Tibial artery (tissue), 4 donors: ENCODE measurements around the gene TSPAN9.

Experiments used
- DNase-seq, 2 donors: peaks; one replicate each; pipeline ENCODE4 v3.0.0-alpha.2; 2019
- H3K27ac ChIP-seq, 2 donors: fragments of 200-600 bp; sonication (generic) in 1 of 2; 1 replicate in 1 of 2; 2 replicates in 1 of 2; pipeline ENCODE4 v1.5.1; 2018 to 2019; ENCODE audit warnings: mild to moderate bottlenecking in 1 of 2
- H3K27me3 ChIP-seq, 2 donors: fragments of 200-600 bp; sonication (generic) in 1 of 2; one replicate each; pipeline versions ENCODE4 v1.5.1 to v1.6.0; 2016 to 2019
- H3K36me3 ChIP-seq, 3 donors: fragments of 200-600 bp; sonication (generic) in 2 of 3; one replicate each; pipeline ENCODE4 v1.5.1; 2016 to 2019; ENCODE audit warnings: mild to moderate bottlenecking in 2 of 3
- H3K4me1 ChIP-seq, 4 donors: fragments of 200-600 bp; sonication (generic) in 2 of 4; 1 replicate in 3 of 4; 2 replicates in 1 of 4; pipeline ENCODE4 v1.5.1; 2016 to 2019
- H3K4me3 ChIP-seq, 2 donors: fragments of 200-600 bp; sonication (generic) in 1 of 2; 1 replicate in 1 of 2; 2 replicates in 1 of 2; pipeline ENCODE4 v1.5.1; 2018 to 2019; ENCODE audit warnings: mild to moderate bottlenecking in 2 of 2
- H3K9me3 ChIP-seq, 3 donors: fragments of 200-600 bp; sonication (generic) in 1 of 3; one replicate each; pipeline ENCODE4 v1.5.1; 2016 to 2019
- CTCF ChIP-seq, 2 experiments: fragments of 200-600 bp in 1 of 2; fragments of 450-650 bp in 1 of 2; IDR thresholded peaks; one replicate each; pipeline ENCODE4 v1.5.1; 2017 to 2019; ENCODE audit warnings: antibody characterized with exemption in 2 of 2, mild to moderate bottlenecking in 1 of 2, moderate library complexity in 1 of 2
- intact Hi-C: fragments of 100-400 bp; cut with DNase I; formaldehyde crosslinking; loops from one replicate; pipeline ENCODE4 v1.15.0; 2023; ENCODE audit warnings: low total_unique reads

Gene TSPAN9

GRCh38 chr12:3262470-3262869 lies 185.3 kb downstream of the TSPAN9 start:
- no peaks in the 10 kb centered on the region for H3K27me3 ChIP-seq
- peak overlapping the region; percentile 55 to 63 for H3K27ac ChIP-seq
- no peaks in the 10 kb centered on the region for H3K36me3 ChIP-seq
- no peaks in the 10 kb centered on the region for H3K9me3 ChIP-seq
- no peak for TF ChIP-seq CTCF (IDR thresholded peaks at IDR 0.05)
- H3K4me1 ChIP-seq, result peaks cover 0 to 55% (median 14%) of the 10 kb centered on the region in 4 donors
- no peak for DNase-seq
- intact Hi-C loops, result loop anchor here (5.0 kb wide), 1 partner anchor 60 kb away; no protein-coding TSS in a partner anchor
- no peak overlapping the region for H3K4me3 ChIP-seq

GRCh38 chr12:3263282-3263681 lies 186.1 kb downstream of the TSPAN9 start:
- Histone ChIP-seq H3K36me3 (no peaks in the 10 kb centered on the region), H3K4me3 (no peak overlapping the region), H3K4me1 (peaks cover 0 to 47% (median 12%) of the 10 kb centered on the region in 4 donors), H3K27ac (peak overlapping the region in 1 of 2 donors; percentile 63), H3K27me3 (no peaks in the 10 kb centered on the region), H3K9me3 (no peaks in the 10 kb centered on the region)
- intact Hi-C loops, result loop anchor here (5.0 kb wide), 1 partner anchor 61 kb away; no protein-coding TSS in a partner anchor
- no peak for TF ChIP-seq CTCF (IDR thresholded peaks at IDR 0.05)
- DNase-seq, result no peak

GRCh38 chr12:3263939-3264922 lies 187.1 kb downstream of the TSPAN9 start:
- Histone ChIP-seq H3K4me3 (no peak overlapping the region), H3K36me3 (no peaks in the 10 kb centered on the region), H3K4me1 (peaks cover 0 to 47% (median 12%) of the 10 kb centered on the region in 4 donors), H3K27ac (no peak overlapping the region), H3K9me3 (no peaks in the 10 kb centered on the region), H3K27me3 (no peaks in the 10 kb centered on the region)
- intact Hi-C loops, result loop anchor here (5.0 kb wide), 1 partner anchor 62 kb away; no protein-coding TSS in a partner anchor
- no peak for DNase-seq
- TF ChIP-seq CTCF (IDR thresholded peaks at IDR 0.05), result no peak

GRCh38 chr12:3265406-3265805 lies 188.2 kb downstream of the TSPAN9 start:
- Histone ChIP-seq H3K4me1 (peaks cover 0 to 43% (median 12%) of the 10 kb centered on the region in 4 donors), H3K4me3 (no peak overlapping the region), H3K27ac (no peak overlapping the region), H3K36me3 (no peaks in the 10 kb centered on the region), H3K9me3 (no peaks in the 10 kb centered on the region), H3K27me3 (no peaks in the 10 kb centered on the region)
- intact Hi-C loops, result no loop called here
- no peak for DNase-seq
- no peak for TF ChIP-seq CTCF (IDR thresholded peaks at IDR 0.05)

- no peak for TF ChIP-seq CTCF (IDR thresholded peaks at IDR 0.05)
- H3K36me3 ChIP-seq, result no peaks in the 10 kb centered on the region
- no peaks in the 10 kb centered on the region for H3K9me3 ChIP-seq
- H3K27me3 ChIP-seq, result no peaks in the 10 kb centered on the region
- H3K27ac ChIP-seq, result no peak overlapping the region
- H3K4me3 ChIP-seq, result no peak overlapping the region
- intact Hi-C loops, result no loop called here
- H3K4me1 ChIP-seq, result peaks cover 0 to 32% (median 10%) of the 10 kb centered on the region in 4 donors
- no peak for DNase-seq
Measured at GRCh38 chr12:3266638-3267037, 189.5 kb downstream of the TSPAN9 start.
